ENCODE results near the gene TMEM245. TPM values are rescaled to one million over a fixed set of nuclear protein-coding genes. Genes with fewer than 3 reads are reported as not detected.

TMEM245 gene
- total and polyA plus RNA-seq, 7 donors: 1.8 to 105 (median 90.7) TPM

GRCh38 chr9:109072821-109073435 lies 46.8 kb downstream of the TMEM245 start:
- H3K36me3 ChIP-seq: peaks cover 15 to 63% (median 25%) of the 10 kb centered on the region in 4 donors
- 61 to 82% methylated on average over 2 of the region's 2 CpGs for WGBS, 2 donors
- no peaks in the 10 kb centered on the region for H3K9me3 ChIP-seq
- no peaks in the 10 kb centered on the region for H3K27me3 ChIP-seq
- no peak for TF ChIP-seq EP300 (IDR thresholded peaks at IDR 0.05)
- no peak for TF ChIP-seq POLR2AphosphoS5 (IDR thresholded peaks at IDR 0.05)
- no peak for TF ChIP-seq POLR2A (IDR thresholded peaks at IDR 0.05)
- no peak for TF ChIP-seq CTCF (IDR thresholded peaks at IDR 0.05)
- H3K27ac ChIP-seq: no peak overlapping the region
- DNase-seq: no peak
- peaks cover 0 to 3% (median 2%) of the 10 kb centered on the region in 4 donors for H3K4me1 ChIP-seq
- intact Hi-C loops (cut with DNase I): no loop called here
- H3K4me3 ChIP-seq: no peak overlapping the region

- intact Hi-C loops (cut with DNase I): no loop called here
- Histone ChIP-seq H3K36me3 (peaks cover 15 to 70% (median 27%) of the 10 kb centered on the region in 4 donors), H3K27me3 (no peaks in the 10 kb centered on the region), H3K4me3 (no peak overlapping the region), H3K27ac (no peak overlapping the region), H3K4me1 (no peaks in the 10 kb centered on the region), H3K9me3 (no peaks in the 10 kb centered on the region)
- TF ChIP-seq CTCF (IDR thresholded peaks at IDR 0.05) (no peak), POLR2A (IDR thresholded peaks at IDR 0.05) (no peak), POLR2AphosphoS5 (IDR thresholded peaks at IDR 0.05) (no peak), EP300 (IDR thresholded peaks at IDR 0.05) (no peak)
- DNase-seq: no peak
- 95 to 96% methylated on average over 8 of the region's 8 CpGs for WGBS, 2 donors
Measured at GRCh38 chr9:109072133-109072692, 47.5 kb downstream of the TMEM245 start.

GRCh38 chr9:109068764-109069163 lies 51.0 kb downstream of the TMEM245 start:
- WGBS, 2 donors: 85 to 94% methylated on average over 1 of the region's 1 CpG
- no peaks in the 10 kb centered on the region for H3K27me3 ChIP-seq
- intact Hi-C loops (cut with DNase I): no loop called here
- no peaks in the 10 kb centered on the region for H3K9me3 ChIP-seq
- DNase-seq: no peak
- no peaks in the 10 kb centered on the region for H3K4me1 ChIP-seq
- no peak overlapping the region for H3K27ac ChIP-seq
- H3K4me3 ChIP-seq: no peak overlapping the region
- TF ChIP-seq EP300 (IDR thresholded peaks at IDR 0.05): no peak
- TF ChIP-seq POLR2AphosphoS5 (IDR thresholded peaks at IDR 0.05): no peak
- TF ChIP-seq CTCF (IDR thresholded peaks at IDR 0.05): no peak
- no peak for TF ChIP-seq POLR2A (IDR thresholded peaks at IDR 0.05)
- peaks cover 15 to 91% (median 40%) of the 10 kb centered on the region in 4 donors for H3K36me3 ChIP-seq

GRCh38 chr9:109064963-109065702 lies 54.6 kb downstream of the TMEM245 start:
- H3K27ac ChIP-seq: no peak overlapping the region
- WGBS, 2 donors: 95 to 97% methylated on average over 2 of the region's 2 CpGs
- H3K4me3 ChIP-seq: no peak overlapping the region
- TF ChIP-seq EP300 (IDR thresholded peaks at IDR 0.05): no peak
- TF ChIP-seq POLR2A (IDR thresholded peaks at IDR 0.05): no peak
- TF ChIP-seq POLR2AphosphoS5 (IDR thresholded peaks at IDR 0.05): no peak
- no peak for TF ChIP-seq CTCF (IDR thresholded peaks at IDR 0.05)
- H3K4me1 ChIP-seq: no peaks in the 10 kb centered on the region
- no peak for DNase-seq
- no peaks in the 10 kb centered on the region for H3K9me3 ChIP-seq
- H3K27me3 ChIP-seq: no peaks in the 10 kb centered on the region
- peaks cover 4 to 97% (median 28%) of the 10 kb centered on the region in 4 donors for H3K36me3 ChIP-seq
- intact Hi-C loops (cut with DNase I): no loop called here

Measured in sigmoid colon (tissue), 7 donors.